PC-3 (cell line): ENCODE measurements around the gene GXYLT1. TPM values are rescaled to one million over a fixed set of nuclear protein-coding genes. Genes with fewer than 3 reads are reported as not detected.
"Not testable (repeated sequence)": the region's sequence is repeated elsewhere in the genome, so short reads cannot be mapped to it uniquely, and the experiment has no call there.

Experiments used
- ATAC-seq: fragments of 200-7000 bp; cut with Tn5 transposase; 2 replicates; pipeline ENCODE4 v1.9.1; 2020; ENCODE audit warnings: mild to moderate bottlenecking, moderate library complexity
- BruUV-seq: library from RNA; stranded (reverse); fragments of 400-500 nt; replicated peaks from 2 replicates; lab custom pipeline; 2021; lab: Mats Ljungman, UMichigan
- CTCF ChIA-PET: fragments of 300-600 bp; sonication (Branson Sonifier 250); formaldehyde crosslinking; loops from one replicate; lab custom pipeline; 2022; ENCODE audit warnings: antibody characterized with exemption; lab: Charles Lee
- POLR2A ChIA-PET: fragments of 300-600 bp; sonication (Branson Sonifier 250); formaldehyde crosslinking; loops from one replicate; lab custom pipeline; 2022; ENCODE audit warnings: antibody characterized with exemption; ENCODE audit not compliant: unreplicated experiment; lab: Charles Lee
- DNase-seq: peaks from one replicate; pipeline ENCODE4 v3.0.0-alpha.2; 2015
- H2AFZ ChIP-seq: fragments of 300-600 bp; sonication (generic); 2 replicates; pipeline ENCODE4 v1.6.0; 2016; ENCODE audit warnings: antibody characterized with exemption, low read length
- H3F3A ChIP-seq: fragments of 300-600 bp; sonication (generic); one replicate; pipeline ENCODE4 v1.6.0; 2017; ENCODE audit warnings: antibody characterized with exemption, low read length, control low read depth, mild to moderate bottlenecking; ENCODE audit not compliant: unreplicated experiment
- H3K27ac ChIP-seq: fragments of 300-600 bp; sonication (generic); 2 replicates; pipeline ENCODE4 v1.5.1; 2016; ENCODE audit warnings: mild to moderate bottlenecking, low read length
- H3K27me3 ChIP-seq: fragments of 300-600 bp; sonication (generic); 2 replicates; pipeline ENCODE4 v1.6.1; 2016; ENCODE audit warnings: low read length, mixed read lengths
- H3K36me3 ChIP-seq: fragments of 300-600 bp; sonication (generic); 2 replicates; pipeline ENCODE4 v1.6.1; 2016; ENCODE audit warnings: low read depth, mixed run types, low read length, mixed read lengths
- H3K4me1 ChIP-seq: fragments of 300-600 bp; sonication (generic); 2 replicates; pipeline ENCODE4 v1.5.1; 2016; ENCODE audit warnings: low read length; ENCODE audit not compliant: insufficient read depth
- H3K4me2 ChIP-seq: fragments of 300-600 bp; sonication (generic); 2 replicates; pipeline ENCODE4 v1.6.0; 2016; ENCODE audit warnings: low read length
- H3K4me3 ChIP-seq: fragments of 300-600 bp; sonication (generic); 2 replicates; pipeline ENCODE4 v1.5.1; 2016; ENCODE audit warnings: mild to moderate bottlenecking, low read length, mixed read lengths
- H3K79me2 ChIP-seq: fragments of 300-600 bp; sonication (generic); 2 replicates; pipeline ENCODE4 v1.6.1; 2017; ENCODE audit warnings: low read length, mixed read lengths
- H3K9ac ChIP-seq: fragments of 300-600 bp; sonication (generic); 2 replicates; pipeline ENCODE4 v1.6.0; 2016; ENCODE audit warnings: mild to moderate bottlenecking, low read length
- H3K9me2 ChIP-seq: fragments of 300-600 bp; sonication (generic); replicated peaks from 2 replicates; pipeline ENCODE4 v1.6.1; 2016; ENCODE audit warnings: mixed run types, low read length, mixed read lengths
- H3K9me3 ChIP-seq: fragments of 300-600 bp; sonication (generic); 2 replicates; pipeline ENCODE4 v1.6.1; 2016; ENCODE audit warnings: low read length, mixed read lengths
- H4K20me1 ChIP-seq: fragments of 300-600 bp; sonication (generic); 2 replicates; pipeline ENCODE4 v1.6.1; 2016; ENCODE audit warnings: low read length, mixed read lengths
- CTCF ChIP-seq: fragments of 300-600 bp; sonication (generic); conservative IDR thresholded peaks from 2 replicates; pipeline ENCODE4 v1.5.1; 2017; ENCODE audit warnings: antibody characterized with exemption, low read depth, mild to moderate bottlenecking, low read length
- EZH2 ChIP-seq: fragments of 300-600 bp; sonication (generic); IDR thresholded peaks from one replicate; pipeline ENCODE4 v1.6.1; 2017; ENCODE audit warnings: antibody characterized with exemption, mild to moderate bottlenecking, low read length; ENCODE audit not compliant: unreplicated experiment
- EZH2phosphoT487 ChIP-seq: fragments of 300-600 bp; sonication (generic); IDR thresholded peaks from 2 replicates; pipeline ENCODE4 v1.6.1; 2018; ENCODE audit warnings: mild to moderate bottlenecking, antibody characterized with exemption, low read length, borderline replicate concordance
- intact Hi-C: fragments of 100-400 bp; cut with micrococcal nuclease; formaldehyde crosslinking; loops from 2 replicates; pipeline ENCODE4 v1.9.0; 2023
- total RNA-seq: library from RNA; depleted of rRNA; stranded (reverse); fragments of >200 nt; gene quantifications from 2 replicates; pipeline ENCODE4 v1.2.3, GENCODE V29; 2014

Gene GXYLT1
- total RNA-seq, 1 experiment from 2014 or later = 5.1 TPM

DNA sequence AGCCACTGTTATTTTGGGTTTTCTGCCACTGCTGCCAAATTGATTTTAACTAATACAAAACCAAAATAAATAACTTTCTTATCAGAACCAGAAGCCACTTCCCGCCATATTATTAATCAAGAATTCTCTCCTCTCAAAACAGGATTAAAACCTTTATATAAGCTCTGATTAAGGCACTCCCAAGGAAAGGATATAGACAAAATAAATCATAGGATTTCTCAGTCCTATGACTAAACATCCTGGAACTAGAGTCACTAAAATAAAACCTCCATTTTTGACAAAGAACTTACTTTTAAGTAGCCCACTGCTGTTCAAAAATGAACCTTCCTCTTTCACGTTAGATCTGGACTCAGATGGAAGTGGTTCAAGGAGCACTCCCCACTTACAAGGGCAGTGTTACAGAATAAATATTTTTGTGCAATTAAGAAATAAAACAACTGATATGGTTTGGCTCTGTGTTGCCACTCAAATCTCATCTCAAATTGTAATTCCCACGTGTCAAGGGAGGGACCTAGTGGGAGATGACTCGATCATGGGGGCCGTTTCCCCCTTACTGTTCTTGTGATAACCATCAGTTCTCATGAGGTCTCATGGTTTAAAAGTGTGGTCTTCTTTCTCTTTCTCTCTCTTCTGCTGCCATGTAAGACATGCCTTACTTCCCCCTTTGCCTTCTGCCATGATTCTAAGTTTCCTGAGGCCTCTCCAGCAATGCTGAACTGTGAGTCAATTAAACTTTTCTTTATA is 26.4 kb downstream of the GXYLT1 start:
- ChIA-PET POLR2A (no interaction called here), CTCF (no interaction called here)
- DNase-seq (no peak), ATAC-seq (no peak)
- no peak overlapping the region for H3K4me3 ChIP-seq
- no peak overlapping the region for H3K4me2 ChIP-seq
- no peak overlapping the region for H3K27ac ChIP-seq
- no peaks in the 10 kb centered on the region for H3K4me1 ChIP-seq
- H3K36me3 ChIP-seq = peaks cover 8% of the 10 kb centered on the region; the same call in 1 of the 2 replicates
- no peak overlapping the region for H3K9ac ChIP-seq
- no peaks in the 10 kb centered on the region for H3K9me3 ChIP-seq
- BruUV-seq = no TSS peak
- peaks cover 26% of the 10 kb centered on the region for H3K79me2 ChIP-seq
- intact Hi-C loops = no loop called here
- TF ChIP-seq CTCF = no peak
- no peak for TF ChIP-seq EZH2phosphoT487
- no peak for TF ChIP-seq EZH2
- H3F3A ChIP-seq = no peaks in the 10 kb centered on the region
- no peaks in the 10 kb centered on the region for H3K27me3 ChIP-seq
- H2AFZ ChIP-seq = no peak overlapping the region
- no peaks in the 10 kb centered on the region for H3K9me2 ChIP-seq
- no peaks in the 10 kb centered on the region for H4K20me1 ChIP-seq

DNA sequence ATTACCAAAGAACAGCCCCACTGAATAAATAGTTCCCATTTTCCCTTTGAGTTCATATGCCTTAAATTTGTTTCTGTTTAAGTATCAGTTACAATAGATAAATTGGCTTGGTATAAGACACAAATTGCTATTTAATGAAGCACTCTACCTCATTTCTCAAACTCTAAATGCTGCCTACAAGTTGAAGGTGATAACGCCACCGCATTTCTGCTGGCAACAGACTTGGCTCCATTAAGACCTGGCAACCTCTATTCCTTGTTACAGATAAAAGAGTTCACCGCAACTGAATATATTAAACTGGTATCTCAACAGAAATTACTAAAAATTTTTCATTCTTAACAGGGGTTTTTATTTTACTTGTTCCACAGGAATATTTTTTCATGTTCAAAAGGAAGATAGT is 35.6 kb downstream of the GXYLT1 start:
- no peak for DNase-seq
- Histone ChIP-seq H4K20me1 (no peaks in the 10 kb centered on the region), H2AFZ (no peak overlapping the region), H3K9ac (no peak overlapping the region), H3K79me2 (no peaks in the 10 kb centered on the region), H3K27ac (no peak overlapping the region), H3K4me1 (no peaks in the 10 kb centered on the region), H3F3A (no peaks in the 10 kb centered on the region), H3K4me3 (no peak overlapping the region), H3K9me3 (no peaks in the 10 kb centered on the region), H3K9me2 (no peaks in the 10 kb centered on the region), H3K27me3 (no peaks in the 10 kb centered on the region), H3K4me2 (no peak overlapping the region), H3K36me3 (0 out of 2 replicates have a peak, but pooled peaks cover 6% of the 10 kb centered on the region)
- ChIA-PET CTCF (no interaction called here), POLR2A (no interaction called here)
- TF ChIP-seq EZH2 (no peak), CTCF (no peak)
- intact Hi-C loops = loop anchor here (10.0 kb wide), 1 partner anchor 84 kb away; no protein-coding TSS in a partner anchor
- ATAC-seq = no peak
- no TSS peak for BruUV-seq

DNA sequence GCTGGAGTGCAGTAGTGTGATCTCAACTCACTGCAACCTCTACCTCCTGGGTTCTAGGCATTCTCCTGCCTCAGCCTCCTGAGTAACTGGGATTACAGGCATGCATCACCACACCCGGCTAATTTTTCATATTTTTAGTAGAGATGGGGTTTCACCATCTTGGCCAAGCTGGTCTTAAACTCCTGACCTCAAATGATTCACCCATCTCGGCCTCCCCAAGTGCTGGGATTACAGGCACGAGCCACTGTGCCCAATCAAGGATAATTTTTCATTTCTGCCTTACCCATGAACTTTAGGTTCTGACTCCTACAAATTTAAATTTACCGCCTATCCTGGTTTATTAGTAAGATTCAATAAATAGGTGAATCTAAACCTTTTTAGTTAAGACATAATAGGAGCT is 37.9 kb downstream of the GXYLT1 start:
- intact Hi-C loops = loop anchor here (10.0 kb wide), 1 partner anchor 82 kb away; no protein-coding TSS in a partner anchor
- CTCF ChIA-PET, H3K27ac ChIP-seq, H3K9me3 ChIP-seq, H3K4me2 ChIP-seq, H3K79me2 ChIP-seq, H2AFZ ChIP-seq, H3K4me1 ChIP-seq, H3F3A ChIP-seq, DNase-seq, H3K9ac ChIP-seq, ATAC-seq, H3K4me3 ChIP-seq, H3K27me3 ChIP-seq, H3K9me2 ChIP-seq, BruUV-seq, POLR2A ChIA-PET, H4K20me1 ChIP-seq, H3K36me3 ChIP-seq: not testable (repeated sequence)
